Prostate gland (tissue), 2 donors: ENCODE data around the gene FBLN5.

Experiments used
- CTCF ChIP-seq, 4 experiments: fragments of 200-600 bp in 2 of 4; fragments of 450-650 bp in 2 of 4; sonication (generic) in 2 of 4; IDR thresholded peaks; 1 replicate in 3 of 4; 2 replicates in 1 of 4; pipeline ENCODE4 v1.5.1; 2016 to 2019; ENCODE audit warnings: antibody characterized with exemption in 4 of 4, mild to moderate bottlenecking in 2 of 4, moderate library complexity in 2 of 4
- POLR2A ChIP-seq: fragments of 450-650 bp; IDR thresholded peaks from one replicate; pipeline ENCODE4 v1.6.1; 2016; ENCODE audit warnings: antibody characterized with exemption, mild to moderate bottlenecking
- POLR2AphosphoS5 ChIP-seq: sonication (generic); formaldehyde crosslinking; IDR thresholded peaks from one replicate; pipeline ENCODE4 v1.6.1; 2017; ENCODE audit warnings: antibody characterized with exemption

GRCh38 chr14:91885839-91886238 lies 61.7 kb downstream of the FBLN5 start:
- TF ChIP-seq CTCF (IDR thresholded peaks at IDR 0.05) (no peak), POLR2A (no peak), POLR2AphosphoS5 (no peak)
